Measurements from ENCODE around the gene INSM1.

INSM1 gene

GRCh38 chr20:20322912-20323311, 45.0 kb upstream of the INSM1 start:
- ATAC-seq (ENCODE audit: low read depth) (no peak), DNase-seq (ENCODE audit: low spot score) (no peak)
- TF ChIP-seq CTCF (IDR thresholded peaks at IDR 0.05; ENCODE audit: poor library complexity, severe bottlenecking), result no peak
- H3K9me3 ChIP-seq (ENCODE audit: severe bottlenecking), result peaks cover 2% of the 10 kb centered on the region
- no peak overlapping the region for H3K4me3 ChIP-seq (ENCODE audit: severe bottlenecking)
- no peaks in the 10 kb centered on the region for H3K36me3 ChIP-seq (ENCODE audit: low read depth)
- H3K27me3 ChIP-seq (ENCODE audit: insufficient read depth, poor library complexity, severe bottlenecking), result peaks cover 12% of the 10 kb centered on the region
- H3K27ac ChIP-seq (ENCODE audit: poor library complexity, severe bottlenecking), result no peak overlapping the region
- no peaks in the 10 kb centered on the region for H3K4me1 ChIP-seq (ENCODE audit: insufficient read depth, poor library complexity, severe bottlenecking)

GRCh38 chr20:20327746-20328145, 40.2 kb upstream of the INSM1 start:
- Histone ChIP-seq H3K4me3 (ENCODE audit: severe bottlenecking) (no peak overlapping the region), H3K9me3 (ENCODE audit: severe bottlenecking) (peaks cover 2% of the 10 kb centered on the region), H3K36me3 (ENCODE audit: low read depth) (no peaks in the 10 kb centered on the region), H3K27ac (ENCODE audit: poor library complexity, severe bottlenecking) (no peak overlapping the region), H3K4me1 (ENCODE audit: insufficient read depth, poor library complexity, severe bottlenecking) (no peaks in the 10 kb centered on the region), H3K27me3 (ENCODE audit: insufficient read depth, poor library complexity, severe bottlenecking) (peaks cover 12% of the 10 kb centered on the region)
- DNase-seq (ENCODE audit: low spot score), result no peak
- no peak for TF ChIP-seq CTCF (IDR thresholded peaks at IDR 0.05; ENCODE audit: poor library complexity, severe bottlenecking)
- peak; percentile 76; the same call in 2 of the 3 replicates for ATAC-seq (ENCODE audit: low read depth)

- H3K27me3 ChIP-seq (ENCODE audit: insufficient read depth, poor library complexity, severe bottlenecking), result peaks cover 5% of the 10 kb centered on the region
- H3K4me3 ChIP-seq (ENCODE audit: severe bottlenecking), result no peak overlapping the region
- DNase-seq (ENCODE audit: low spot score) (no peak), ATAC-seq (ENCODE audit: low read depth) (no peak)
- H3K4me1 ChIP-seq (ENCODE audit: insufficient read depth, poor library complexity, severe bottlenecking), result no peaks in the 10 kb centered on the region
- H3K36me3 ChIP-seq (ENCODE audit: low read depth), result no peaks in the 10 kb centered on the region
- no peak overlapping the region for H3K27ac ChIP-seq (ENCODE audit: poor library complexity, severe bottlenecking)
- no peak for TF ChIP-seq CTCF (IDR thresholded peaks at IDR 0.05; ENCODE audit: poor library complexity, severe bottlenecking)
- no peaks in the 10 kb centered on the region for H3K9me3 ChIP-seq (ENCODE audit: severe bottlenecking)
These were observed 38.3 kb upstream of the INSM1 start for GRCh38 chr20:20329564-20329963.

GRCh38 chr20:20331156-20331555, 36.7 kb upstream of the INSM1 start:
- Histone ChIP-seq H3K4me3 (ENCODE audit: severe bottlenecking) (no peak overlapping the region), H3K4me1 (ENCODE audit: insufficient read depth, poor library complexity, severe bottlenecking) (no peaks in the 10 kb centered on the region), H3K9me3 (ENCODE audit: severe bottlenecking) (no peaks in the 10 kb centered on the region), H3K27me3 (ENCODE audit: insufficient read depth, poor library complexity, severe bottlenecking) (peaks cover 5% of the 10 kb centered on the region), H3K36me3 (ENCODE audit: low read depth) (no peaks in the 10 kb centered on the region), H3K27ac (ENCODE audit: poor library complexity, severe bottlenecking) (no peak overlapping the region)
- DNase-seq (ENCODE audit: low spot score), result no peak
- TF ChIP-seq CTCF (IDR thresholded peaks at IDR 0.05; ENCODE audit: poor library complexity, severe bottlenecking), result no peak
- ATAC-seq (ENCODE audit: low read depth), result no peak

- ATAC-seq (ENCODE audit: low read depth) (no peak), DNase-seq (ENCODE audit: low spot score) (no peak)
- Histone ChIP-seq H3K27ac (ENCODE audit: poor library complexity, severe bottlenecking) (no peak overlapping the region), H3K4me3 (ENCODE audit: severe bottlenecking) (no peak overlapping the region), H3K36me3 (ENCODE audit: low read depth) (no peaks in the 10 kb centered on the region), H3K27me3 (ENCODE audit: insufficient read depth, poor library complexity, severe bottlenecking) (no peaks in the 10 kb centered on the region), H3K9me3 (ENCODE audit: severe bottlenecking) (no peaks in the 10 kb centered on the region), H3K4me1 (ENCODE audit: insufficient read depth, poor library complexity, severe bottlenecking) (no peaks in the 10 kb centered on the region)
- no peak for TF ChIP-seq CTCF (IDR thresholded peaks at IDR 0.05; ENCODE audit: poor library complexity, severe bottlenecking)
These were observed 36.1 kb upstream of the INSM1 start for GRCh38 chr20:20331817-20332216.

Measured in RWPE2 (cell line).